H1 (cell line): ENCODE data around the gene FGF12. TPM values are rescaled to one million over a fixed set of nuclear protein-coding genes. Genes with fewer than 3 reads are reported as not detected.

Experiments used
- EGR1 ChIP-seq: IDR thresholded peaks from 2 replicates; pipeline ENCODE4 v1.6.1; 2011; ENCODE audit warnings: low read depth, low read length, borderline replicate concordance
- NANOG ChIP-seq: IDR thresholded peaks from 2 replicates; pipeline ENCODE4 v1.6.1; 2011; ENCODE audit warnings: low read length, low read depth, mild to moderate bottlenecking, inconsistent platforms; ENCODE audit not compliant: insufficient read depth, poor library complexity, severe bottlenecking
- SP2 ChIP-seq: IDR thresholded peaks from 2 replicates; pipeline ENCODE4 v1.6.1; 2012; ENCODE audit warnings: mild to moderate bottlenecking, low read length, inconsistent platforms
- polyA plus RNA-seq, 7 experiments: library from polyadenylated mRNA; depleted of rRNA in 3 of 7; stranded (reverse) in 5 of 7; unstranded in 2 of 7; fragments of >200 nt in 5 of 7; fragments of 200-250 nt in 2 of 7; gene quantifications; 1 replicate in 5 of 7; 2 replicates in 1 of 7; 4 replicates in 1 of 7; pipeline versions ENCODE4 v1.2.1 to v1.2.3, GENCODE V29; 2011 to 2013; ENCODE audit warnings: missing spikeins in 2 of 7, mixed read lengths in 2 of 7
- total RNA-seq: library from RNA; stranded (reverse); fragmentation: NEBNext Ultra II Directional; extraction: Animal tissue kit (Norgen Biotek cat#: 25700); gene quantifications from 2 replicates; pipeline ENCODE4 v1.2.1, GENCODE V29; 2021
- TF ChIP-seq, protein P1 (sequence below): fragments of 300-600 bp; sonication (generic); IDR thresholded peaks from 2 replicates; pipeline ENCODE4 v1.7.1; 2012; ENCODE audit warnings: low read length, moderate library complexity, mild to moderate bottlenecking, inconsistent platforms; ENCODE audit not compliant: insufficient replicate concordance

FGF12 gene
- total and polyA plus RNA-seq, 2 of the 8 experiments (the other 6 are each of a cell fraction or from before 2014, with no cell fraction given), result 4.1 to 16.6 TPM

DNA sequence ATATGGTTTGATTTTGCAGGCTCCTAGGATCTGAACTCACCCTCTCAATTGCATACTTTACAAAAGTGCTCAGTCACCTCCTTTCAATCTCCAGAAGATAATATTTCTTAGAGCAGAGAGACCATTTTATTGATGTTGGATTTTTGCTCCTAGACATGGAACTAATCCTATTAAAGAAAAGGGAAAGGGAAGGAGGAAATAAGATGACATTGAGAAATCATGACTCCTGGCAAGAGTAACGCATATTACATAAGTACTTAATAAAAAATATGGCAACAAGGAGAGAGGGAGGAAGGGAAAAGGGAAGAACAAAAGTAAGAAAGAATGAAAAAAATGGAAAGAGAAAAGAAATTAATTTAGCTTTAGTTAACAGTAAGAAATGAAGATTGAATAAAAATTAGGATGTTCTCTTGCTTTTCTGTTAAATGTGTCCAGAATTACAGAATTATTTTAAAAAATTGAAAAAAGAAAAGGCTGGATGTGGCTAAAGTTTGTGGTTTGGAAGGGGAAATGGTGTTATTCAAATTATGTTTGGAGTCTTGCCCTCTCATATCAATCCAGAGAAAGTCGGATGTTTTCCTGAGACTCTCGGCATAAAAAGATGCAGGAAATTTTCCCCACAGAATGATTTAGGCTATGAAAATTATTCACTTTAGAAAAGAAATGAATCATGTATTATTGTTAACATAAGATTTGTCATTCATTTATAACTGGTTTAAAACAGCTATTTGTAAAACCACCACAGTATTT, 474.0 kb downstream of the FGF12 start (continued):
- TF ChIP-seq, protein P1, sequence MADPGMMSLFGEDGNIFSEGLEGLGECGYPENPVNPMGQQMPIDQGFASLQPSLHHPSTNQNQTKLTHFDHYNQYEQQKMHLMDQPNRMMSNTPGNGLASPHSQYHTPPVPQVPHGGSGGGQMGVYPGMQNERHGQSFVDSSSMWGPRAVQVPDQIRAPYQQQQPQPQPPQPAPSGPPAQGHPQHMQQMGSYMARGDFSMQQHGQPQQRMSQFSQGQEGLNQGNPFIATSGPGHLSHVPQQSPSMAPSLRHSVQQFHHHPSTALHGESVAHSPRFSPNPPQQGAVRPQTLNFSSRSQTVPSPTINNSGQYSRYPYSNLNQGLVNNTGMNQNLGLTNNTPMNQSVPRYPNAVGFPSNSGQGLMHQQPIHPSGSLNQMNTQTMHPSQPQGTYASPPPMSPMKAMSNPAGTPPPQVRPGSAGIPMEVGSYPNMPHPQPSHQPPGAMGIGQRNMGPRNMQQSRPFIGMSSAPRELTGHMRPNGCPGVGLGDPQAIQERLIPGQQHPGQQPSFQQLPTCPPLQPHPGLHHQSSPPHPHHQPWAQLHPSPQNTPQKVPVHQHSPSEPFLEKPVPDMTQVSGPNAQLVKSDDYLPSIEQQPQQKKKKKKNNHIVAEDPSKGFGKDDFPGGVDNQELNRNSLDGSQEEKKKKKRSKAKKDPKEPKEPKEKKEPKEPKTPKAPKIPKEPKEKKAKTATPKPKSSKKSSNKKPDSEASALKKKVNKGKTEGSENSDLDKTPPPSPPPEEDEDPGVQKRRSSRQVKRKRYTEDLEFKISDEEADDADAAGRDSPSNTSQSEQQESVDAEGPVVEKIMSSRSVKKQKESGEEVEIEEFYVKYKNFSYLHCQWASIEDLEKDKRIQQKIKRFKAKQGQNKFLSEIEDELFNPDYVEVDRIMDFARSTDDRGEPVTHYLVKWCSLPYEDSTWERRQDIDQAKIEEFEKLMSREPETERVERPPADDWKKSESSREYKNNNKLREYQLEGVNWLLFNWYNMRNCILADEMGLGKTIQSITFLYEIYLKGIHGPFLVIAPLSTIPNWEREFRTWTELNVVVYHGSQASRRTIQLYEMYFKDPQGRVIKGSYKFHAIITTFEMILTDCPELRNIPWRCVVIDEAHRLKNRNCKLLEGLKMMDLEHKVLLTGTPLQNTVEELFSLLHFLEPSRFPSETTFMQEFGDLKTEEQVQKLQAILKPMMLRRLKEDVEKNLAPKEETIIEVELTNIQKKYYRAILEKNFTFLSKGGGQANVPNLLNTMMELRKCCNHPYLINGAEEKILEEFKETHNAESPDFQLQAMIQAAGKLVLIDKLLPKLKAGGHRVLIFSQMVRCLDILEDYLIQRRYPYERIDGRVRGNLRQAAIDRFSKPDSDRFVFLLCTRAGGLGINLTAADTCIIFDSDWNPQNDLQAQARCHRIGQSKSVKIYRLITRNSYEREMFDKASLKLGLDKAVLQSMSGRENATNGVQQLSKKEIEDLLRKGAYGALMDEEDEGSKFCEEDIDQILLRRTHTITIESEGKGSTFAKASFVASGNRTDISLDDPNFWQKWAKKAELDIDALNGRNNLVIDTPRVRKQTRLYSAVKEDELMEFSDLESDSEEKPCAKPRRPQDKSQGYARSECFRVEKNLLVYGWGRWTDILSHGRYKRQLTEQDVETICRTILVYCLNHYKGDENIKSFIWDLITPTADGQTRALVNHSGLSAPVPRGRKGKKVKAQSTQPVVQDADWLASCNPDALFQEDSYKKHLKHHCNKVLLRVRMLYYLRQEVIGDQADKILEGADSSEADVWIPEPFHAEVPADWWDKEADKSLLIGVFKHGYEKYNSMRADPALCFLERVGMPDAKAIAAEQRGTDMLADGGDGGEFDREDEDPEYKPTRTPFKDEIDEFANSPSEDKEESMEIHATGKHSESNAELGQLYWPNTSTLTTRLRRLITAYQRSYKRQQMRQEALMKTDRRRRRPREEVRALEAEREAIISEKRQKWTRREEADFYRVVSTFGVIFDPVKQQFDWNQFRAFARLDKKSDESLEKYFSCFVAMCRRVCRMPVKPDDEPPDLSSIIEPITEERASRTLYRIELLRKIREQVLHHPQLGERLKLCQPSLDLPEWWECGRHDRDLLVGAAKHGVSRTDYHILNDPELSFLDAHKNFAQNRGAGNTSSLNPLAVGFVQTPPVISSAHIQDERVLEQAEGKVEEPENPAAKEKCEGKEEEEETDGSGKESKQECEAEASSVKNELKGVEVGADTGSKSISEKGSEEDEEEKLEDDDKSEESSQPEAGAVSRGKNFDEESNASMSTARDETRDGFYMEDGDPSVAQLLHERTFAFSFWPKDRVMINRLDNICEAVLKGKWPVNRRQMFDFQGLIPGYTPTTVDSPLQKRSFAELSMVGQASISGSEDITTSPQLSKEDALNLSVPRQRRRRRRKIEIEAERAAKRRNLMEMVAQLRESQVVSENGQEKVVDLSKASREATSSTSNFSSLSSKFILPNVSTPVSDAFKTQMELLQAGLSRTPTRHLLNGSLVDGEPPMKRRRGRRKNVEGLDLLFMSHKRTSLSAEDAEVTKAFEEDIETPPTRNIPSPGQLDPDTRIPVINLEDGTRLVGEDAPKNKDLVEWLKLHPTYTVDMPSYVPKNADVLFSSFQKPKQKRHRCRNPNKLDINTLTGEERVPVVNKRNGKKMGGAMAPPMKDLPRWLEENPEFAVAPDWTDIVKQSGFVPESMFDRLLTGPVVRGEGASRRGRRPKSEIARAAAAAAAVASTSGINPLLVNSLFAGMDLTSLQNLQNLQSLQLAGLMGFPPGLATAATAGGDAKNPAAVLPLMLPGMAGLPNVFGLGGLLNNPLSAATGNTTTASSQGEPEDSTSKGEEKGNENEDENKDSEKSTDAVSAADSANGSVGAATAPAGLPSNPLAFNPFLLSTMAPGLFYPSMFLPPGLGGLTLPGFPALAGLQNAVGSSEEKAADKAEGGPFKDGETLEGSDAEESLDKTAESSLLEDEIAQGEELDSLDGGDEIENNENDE, result no peak
- TF ChIP-seq NANOG (no peak), EGR1 (no peak), SP2 (no peak)
